DOHH2 (cell line): ENCODE results near the gene FBLN1.
"Not testable (repeated sequence)": the region's sequence is repeated elsewhere in the genome, so short reads cannot be mapped to it uniquely, and the experiment has no call there.

ENCODE experiments used
- H3F3A ChIP-seq: fragments of 200-600 bp; sonication (generic), shearing (Covaris generic); 2 replicates; pipeline ENCODE4 v1.6.0; 2016; ENCODE audit warnings: antibody characterized with exemption, mild to moderate bottlenecking; ENCODE audit not compliant: control insufficient read depth, insufficient read depth
- H3K27ac ChIP-seq: fragments of 200-600 bp; sonication (generic); 2 replicates; pipeline ENCODE4 v1.5.1; 2014; ENCODE audit warnings: low read depth, mild to moderate bottlenecking, low read length, moderate library complexity
- H3K27me3 ChIP-seq: fragments of 200-600 bp; sonication (generic); 2 replicates; pipeline ENCODE4 v1.6.1; 2014; ENCODE audit warnings: mild to moderate bottlenecking, low read length, mixed read lengths; ENCODE audit not compliant: control insufficient read depth
- H3K36me3 ChIP-seq: fragments of 200-600 bp; sonication (generic); 2 replicates; pipeline ENCODE4 v1.6.1; 2014; ENCODE audit warnings: mild to moderate bottlenecking, low read length, moderate library complexity, mixed read lengths; ENCODE audit not compliant: control insufficient read depth
- H3K4me1 ChIP-seq: fragments of 200-600 bp; sonication (generic); 2 replicates; pipeline ENCODE4 v1.6.1; 2014; ENCODE audit warnings: mild to moderate bottlenecking, low read length, mixed read lengths; ENCODE audit not compliant: control insufficient read depth
- H3K4me2 ChIP-seq: fragments of 200-600 bp; sonication (generic); 2 replicates; pipeline ENCODE4 v1.6.0; 2014; ENCODE audit warnings: mild to moderate bottlenecking, low read length, moderate library complexity
- H3K4me3 ChIP-seq: fragments of 200-600 bp; sonication (generic); 2 replicates; pipeline ENCODE4 v1.5.1; 2014; ENCODE audit warnings: mild to moderate bottlenecking, low read length, mixed read lengths
- H3K79me2 ChIP-seq: fragments of 200-600 bp; sonication (generic); 2 replicates; pipeline ENCODE4 v1.6.1; 2014; ENCODE audit warnings: mild to moderate bottlenecking, low read length, mixed read lengths; ENCODE audit not compliant: control insufficient read depth
- H3K9me2 ChIP-seq: fragments of 200-600 bp; sonication (generic); replicated peaks from 2 replicates; pipeline ENCODE4 v1.6.1; 2014; ENCODE audit warnings: mild to moderate bottlenecking, low read length, mixed read lengths; ENCODE audit not compliant: control insufficient read depth
- H3K9me3 ChIP-seq: fragments of 200-600 bp; sonication (generic); 2 replicates; pipeline ENCODE4 v1.6.1; 2014; ENCODE audit warnings: antibody characterized with exemption, low read length, mixed read lengths; ENCODE audit not compliant: control insufficient read depth, insufficient read depth
- H4K20me1 ChIP-seq: fragments of 200-600 bp; sonication (generic); 2 replicates; pipeline ENCODE4 v1.6.0; 2014; ENCODE audit warnings: low read depth, mild to moderate bottlenecking, antibody characterized with exemption, low read length, moderate library complexity; ENCODE audit not compliant: control insufficient read depth, insufficient read depth
- CTCF ChIP-seq: fragments of 200-600 bp; sonication (generic); IDR thresholded peaks from one replicate; pipeline ENCODE4 v1.5.1; 2014; ENCODE audit warnings: antibody characterized with exemption, mild to moderate bottlenecking, low read depth, low read length; ENCODE audit not compliant: poor library complexity, severe bottlenecking
- EZH2phosphoT487 ChIP-seq: fragments of 200-600 bp; sonication (generic); IDR thresholded peaks from 2 replicates; pipeline ENCODE4 v1.6.1; 2017; ENCODE audit warnings: borderline replicate concordance, mild to moderate bottlenecking, antibody characterized with exemption, low read length, moderate library complexity, mixed read lengths

The FBLN1 gene

DNA sequence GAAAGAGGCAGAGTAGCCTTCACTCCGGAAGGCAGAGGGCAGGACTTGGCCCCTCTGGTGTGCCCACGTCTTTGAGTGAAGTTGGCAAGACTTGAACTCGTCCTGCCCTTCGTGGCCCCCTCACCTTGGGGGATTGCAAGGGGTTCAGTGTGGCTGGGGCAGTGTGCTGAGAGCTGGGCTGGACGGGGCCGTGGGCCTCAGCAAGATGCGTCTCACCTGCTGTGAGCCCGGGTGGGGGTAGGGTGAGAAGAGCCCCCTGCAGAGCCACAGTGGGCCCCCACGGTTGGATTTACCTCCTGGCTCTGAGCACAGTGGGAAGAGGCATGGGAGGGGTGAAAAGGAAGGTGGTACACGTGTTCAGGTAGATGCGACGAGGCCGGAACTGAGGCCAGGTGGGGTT is 87.6 kb downstream of the FBLN1 start:
- TF ChIP-seq EZH2phosphoT487 (no peak), CTCF (no peak)
- H3K4me2 ChIP-seq: no peak overlapping the region

GRCh38 chr22:45591633-45592213 is 89.0 kb downstream of the FBLN1 start:
- H3K9me3 ChIP-seq, H3K27ac ChIP-seq, H3K4me1 ChIP-seq, H3K9me2 ChIP-seq, H3F3A ChIP-seq, H3K4me2 ChIP-seq, H3K36me3 ChIP-seq, H3K79me2 ChIP-seq, H3K4me3 ChIP-seq, H4K20me1 ChIP-seq, H3K27me3 ChIP-seq: not testable (repeated sequence)

More for the DNA sequence above, 87.6 kb downstream of the FBLN1 start:
- H4K20me1 ChIP-seq: no peaks in the 10 kb centered on the region
- H3K79me2 ChIP-seq: no peaks in the 10 kb centered on the region
- no peaks in the 10 kb centered on the region for H3K27me3 ChIP-seq
- H3K36me3 ChIP-seq: no peaks in the 10 kb centered on the region
- H3K9me3 ChIP-seq: no peaks in the 10 kb centered on the region
- no peaks in the 10 kb centered on the region for H3K9me2 ChIP-seq
- H3F3A ChIP-seq: no peaks in the 10 kb centered on the region
- no peaks in the 10 kb centered on the region for H3K4me1 ChIP-seq
- no peak overlapping the region for H3K27ac ChIP-seq
- no peak overlapping the region for H3K4me3 ChIP-seq

DNA sequence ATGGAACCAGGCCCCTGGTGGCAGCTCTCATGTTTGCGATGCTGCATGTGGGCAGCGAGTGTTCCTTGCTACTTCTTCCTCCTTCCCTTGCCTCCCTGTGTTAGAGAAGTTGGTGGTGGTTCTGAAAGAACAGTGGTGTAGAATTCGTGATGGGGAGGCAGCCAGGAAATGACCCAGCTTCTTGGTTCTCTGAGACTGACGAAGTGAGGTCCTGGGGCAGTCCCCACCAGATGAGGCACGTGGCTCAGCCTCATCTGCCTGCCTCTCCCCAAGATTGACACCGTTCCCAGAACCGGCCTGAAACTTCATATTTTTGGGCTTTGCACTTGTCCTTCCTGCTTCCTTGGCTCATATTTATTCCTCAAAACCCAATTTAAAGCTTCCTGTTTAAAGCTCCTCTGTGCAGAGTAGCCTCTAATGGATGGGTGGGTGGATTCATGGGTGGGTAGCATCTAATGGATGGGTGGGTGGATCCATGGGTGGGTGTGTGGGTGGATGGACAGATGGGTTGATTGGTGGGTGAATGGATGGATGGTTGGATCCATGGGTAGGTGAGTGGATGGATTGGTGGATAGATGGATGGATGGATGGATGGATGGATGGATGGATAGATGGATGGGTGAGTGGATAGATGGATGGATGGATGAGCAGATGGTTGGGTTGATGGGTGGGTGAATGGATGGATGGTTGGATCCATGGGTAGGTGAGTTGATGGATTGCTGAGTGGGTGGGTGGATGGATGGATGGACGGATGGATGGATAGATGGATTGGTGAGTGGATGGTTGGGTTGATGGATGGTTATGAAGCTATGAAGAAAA is 91.6 kb downstream of the FBLN1 start:
- H4K20me1 ChIP-seq: no peaks in the 10 kb centered on the region
- no peaks in the 10 kb centered on the region for H3K9me2 ChIP-seq
- TF ChIP-seq EZH2phosphoT487 (no peak), CTCF (peak; percentile 16)

GRCh38 chr22:45597460-45598192 is 94.9 kb downstream of the FBLN1 start:
- Histone ChIP-seq H3K9me2 (no peaks in the 10 kb centered on the region), H3F3A (no peaks in the 10 kb centered on the region), H3K27me3 (no peaks in the 10 kb centered on the region), H3K4me2 (no peak overlapping the region), H3K79me2 (no peaks in the 10 kb centered on the region), H3K9me3 (no peaks in the 10 kb centered on the region), H3K27ac (no peak overlapping the region), H3K36me3 (no peaks in the 10 kb centered on the region), H3K4me3 (no peak overlapping the region), H3K4me1 (no peaks in the 10 kb centered on the region), H4K20me1 (no peaks in the 10 kb centered on the region)
- TF ChIP-seq EZH2phosphoT487 (no peak), CTCF (no peak)

More for the DNA sequence above, 91.6 kb downstream of the FBLN1 start:
- Histone ChIP-seq H3K36me3 (no peaks in the 10 kb centered on the region), H3K79me2 (no peaks in the 10 kb centered on the region), H3K4me3 (no peak overlapping the region), H3K9me3 (no peaks in the 10 kb centered on the region), H3K4me2 (no peak overlapping the region), H3K27ac (no peak overlapping the region), H3K4me1 (no peaks in the 10 kb centered on the region), H3F3A (no peaks in the 10 kb centered on the region), H3K27me3 (no peaks in the 10 kb centered on the region)
